Vagina (tissue), 2 donors: ENCODE results near the gene ADAMTS7.
"Not testable (repeated sequence)": the region's sequence is repeated elsewhere in the genome, so short reads cannot be mapped to it uniquely, and the experiment has no call there.

Source experiments
- POLR2A ChIP-seq, 2 donors: fragments of 450-650 bp; IDR thresholded peaks; one replicate each; pipeline ENCODE4 v1.6.1; 2017; ENCODE audit warnings: antibody characterized with exemption in 2 of 2, mild to moderate bottlenecking in 2 of 2, moderate library complexity in 2 of 2
- TF ChIP-seq, protein P1 (sequence below), 3 experiments: fragments of 450-650 bp in 2 of 3; fragments of 200-600 bp in 1 of 3; sonication (generic) in 1 of 3; IDR thresholded peaks; one replicate each; pipeline ENCODE4 v1.5.1; 2017 to 2019; ENCODE audit warnings: antibody characterized with exemption in 3 of 3, mild to moderate bottlenecking in 2 of 3, moderate library complexity in 2 of 3

DNA sequence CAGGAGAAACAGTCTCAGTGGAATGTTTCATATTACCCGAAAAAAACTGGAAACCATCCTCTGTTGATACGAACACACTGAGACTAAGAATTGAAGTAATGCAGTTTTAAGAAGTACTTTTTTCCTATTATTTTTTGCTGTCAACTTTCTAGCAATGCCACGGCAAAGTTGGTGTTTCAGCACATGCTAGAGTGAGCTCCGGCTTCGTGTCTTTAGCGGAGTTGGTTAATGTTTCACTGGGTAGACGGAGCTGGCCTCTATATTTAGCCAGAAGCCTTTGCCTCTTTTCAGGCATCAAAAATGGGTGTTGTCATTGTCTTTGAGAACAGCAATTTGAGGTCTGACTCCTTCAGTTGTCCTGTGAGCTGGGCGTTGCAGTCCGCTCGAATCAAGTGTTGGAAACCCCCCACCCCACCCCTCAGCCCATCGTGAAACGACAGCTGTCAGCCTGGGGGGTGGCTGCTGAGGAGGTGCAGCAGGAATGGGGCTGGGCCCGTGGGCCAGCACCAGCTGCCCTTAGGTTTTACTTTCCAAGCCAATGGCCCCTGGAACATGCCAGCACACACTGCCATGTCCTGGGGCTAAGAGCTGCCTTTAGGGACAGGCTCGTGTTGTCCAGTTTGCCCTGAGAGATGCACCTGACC is 56.5 kb downstream of the ADAMTS7 start:
- not testable (repeated sequence) for TF ChIP-seq POLR2A (IDR thresholded peaks at IDR 0.05)
- TF ChIP-seq, protein P1, sequence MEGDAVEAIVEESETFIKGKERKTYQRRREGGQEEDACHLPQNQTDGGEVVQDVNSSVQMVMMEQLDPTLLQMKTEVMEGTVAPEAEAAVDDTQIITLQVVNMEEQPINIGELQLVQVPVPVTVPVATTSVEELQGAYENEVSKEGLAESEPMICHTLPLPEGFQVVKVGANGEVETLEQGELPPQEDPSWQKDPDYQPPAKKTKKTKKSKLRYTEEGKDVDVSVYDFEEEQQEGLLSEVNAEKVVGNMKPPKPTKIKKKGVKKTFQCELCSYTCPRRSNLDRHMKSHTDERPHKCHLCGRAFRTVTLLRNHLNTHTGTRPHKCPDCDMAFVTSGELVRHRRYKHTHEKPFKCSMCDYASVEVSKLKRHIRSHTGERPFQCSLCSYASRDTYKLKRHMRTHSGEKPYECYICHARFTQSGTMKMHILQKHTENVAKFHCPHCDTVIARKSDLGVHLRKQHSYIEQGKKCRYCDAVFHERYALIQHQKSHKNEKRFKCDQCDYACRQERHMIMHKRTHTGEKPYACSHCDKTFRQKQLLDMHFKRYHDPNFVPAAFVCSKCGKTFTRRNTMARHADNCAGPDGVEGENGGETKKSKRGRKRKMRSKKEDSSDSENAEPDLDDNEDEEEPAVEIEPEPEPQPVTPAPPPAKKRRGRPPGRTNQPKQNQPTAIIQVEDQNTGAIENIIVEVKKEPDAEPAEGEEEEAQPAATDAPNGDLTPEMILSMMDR (IDR thresholded peaks at IDR 0.05): not testable (repeated sequence)
